Embryonic facial prominence (tissue), 1 donor: ENCODE data around the gene CELSR1.
"Not testable (repeated sequence)": the region's sequence is repeated elsewhere in the genome, so short reads cannot be mapped to it uniquely, and the experiment has no call there.

Experiments used
- DNase-seq: peaks from one replicate; pipeline ENCODE4 v3.0.0-alpha.2; 2016; ENCODE audit errors: extremely low spot score

The CELSR1 gene

GRCh38 chr22:46484156-46484860 lies 53.1 kb downstream of the CELSR1 start:
- no peak for DNase-seq

- no peak for DNase-seq
These were observed 54.1 kb downstream of the CELSR1 start for GRCh38 chr22:46483353-46483752.

GRCh38 chr22:46482056-46482675 lies 55.3 kb downstream of the CELSR1 start:
- DNase-seq: no peak

- DNase-seq: no peak
These were observed 56.0 kb downstream of the CELSR1 start for GRCh38 chr22:46481386-46481785.

GRCh38 chr22:46480396-46480795 lies 57.0 kb downstream of the CELSR1 start:
- DNase-seq: no peak

GRCh38 chr22:46479046-46479445 lies 58.4 kb downstream of the CELSR1 start:
- DNase-seq: no peak

DNA sequence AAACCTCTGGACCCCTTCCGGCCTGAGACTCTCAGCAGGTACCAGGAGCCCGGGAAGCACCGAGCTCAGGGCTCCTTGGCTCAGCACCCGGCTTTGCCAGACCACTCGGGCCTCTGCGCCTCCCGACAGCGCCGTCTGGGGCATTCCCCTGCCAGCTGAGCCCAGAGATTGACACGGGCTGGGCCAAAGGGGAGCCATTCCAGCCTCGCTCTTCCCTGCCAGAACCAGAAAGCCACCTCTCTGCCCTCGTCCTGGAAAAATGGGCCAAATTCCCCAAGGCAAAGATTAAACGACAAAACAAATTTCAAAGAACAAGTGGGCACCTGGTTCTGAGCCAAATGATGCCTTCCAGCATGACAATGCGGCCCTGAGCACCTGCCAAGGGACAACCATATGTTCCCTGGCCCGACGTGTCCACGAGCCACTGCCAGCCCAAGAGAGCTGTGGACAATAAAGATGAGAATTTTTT lies 59.3 kb downstream of the CELSR1 start:
- no peak for DNase-seq

DNA sequence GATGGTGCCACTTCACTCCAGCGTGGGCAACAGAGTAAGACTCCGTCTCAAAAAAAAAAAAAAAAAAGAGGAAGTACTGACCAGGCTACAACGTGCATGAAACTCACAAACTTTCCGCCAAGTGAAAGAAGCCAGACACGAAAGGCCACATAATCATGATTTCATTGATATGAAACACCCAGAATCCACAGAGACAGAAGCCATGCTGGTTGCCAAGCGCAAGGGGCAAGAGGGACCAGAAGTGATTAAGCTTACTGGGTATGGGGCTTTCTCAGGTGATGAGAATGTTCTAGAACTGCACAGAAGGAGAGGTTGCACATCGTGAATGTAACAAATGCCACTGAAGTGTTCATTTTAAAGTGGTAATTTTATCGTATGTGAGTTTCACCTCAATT lies 60.9 kb downstream of the CELSR1 start:
- DNase-seq: no peak

GRCh38 chr22:46473896-46474557 lies 63.4 kb downstream of the CELSR1 start:
- DNase-seq: no peak

DNA sequence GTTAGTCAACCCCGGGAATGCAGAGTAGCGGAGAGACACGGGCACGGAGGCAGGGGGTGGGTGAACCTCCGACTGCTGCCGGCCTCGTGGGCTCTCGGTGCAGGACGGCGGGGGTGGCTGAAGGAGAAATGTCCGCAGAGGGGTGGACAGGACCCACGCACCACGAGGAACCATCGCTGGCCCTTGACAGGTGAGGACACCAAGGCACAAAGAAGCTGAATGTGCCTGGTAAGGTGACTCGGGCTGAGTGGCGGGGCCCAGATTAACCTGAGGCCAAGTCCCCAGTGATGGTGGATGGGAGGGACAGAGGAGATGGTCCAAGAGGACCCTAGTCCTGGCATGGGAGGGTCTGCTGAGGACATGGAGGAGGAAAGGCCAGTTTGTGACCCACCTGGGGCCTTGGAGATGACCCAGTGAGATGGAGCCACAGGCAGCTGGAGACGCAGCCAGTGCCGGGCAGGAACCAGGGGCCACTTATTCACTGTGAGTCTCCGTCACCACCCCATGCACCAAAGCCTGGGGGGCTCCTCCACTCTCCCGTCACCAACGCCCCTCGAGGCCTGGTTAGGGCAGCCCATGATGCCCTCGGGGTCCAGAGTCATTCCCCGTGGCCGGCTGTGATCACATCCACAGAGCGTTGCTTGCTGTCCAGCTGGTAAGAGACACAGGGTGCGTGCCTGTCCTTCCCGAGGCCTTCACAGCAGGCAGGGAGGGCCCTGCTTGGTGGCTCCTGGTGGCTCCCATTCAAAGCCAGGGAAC lies 64.2 kb downstream of the CELSR1 start:
- no peak for DNase-seq

GRCh38 chr22:46472722-46473016 lies 64.8 kb downstream of the CELSR1 start:
- DNase-seq: no peak

DNA sequence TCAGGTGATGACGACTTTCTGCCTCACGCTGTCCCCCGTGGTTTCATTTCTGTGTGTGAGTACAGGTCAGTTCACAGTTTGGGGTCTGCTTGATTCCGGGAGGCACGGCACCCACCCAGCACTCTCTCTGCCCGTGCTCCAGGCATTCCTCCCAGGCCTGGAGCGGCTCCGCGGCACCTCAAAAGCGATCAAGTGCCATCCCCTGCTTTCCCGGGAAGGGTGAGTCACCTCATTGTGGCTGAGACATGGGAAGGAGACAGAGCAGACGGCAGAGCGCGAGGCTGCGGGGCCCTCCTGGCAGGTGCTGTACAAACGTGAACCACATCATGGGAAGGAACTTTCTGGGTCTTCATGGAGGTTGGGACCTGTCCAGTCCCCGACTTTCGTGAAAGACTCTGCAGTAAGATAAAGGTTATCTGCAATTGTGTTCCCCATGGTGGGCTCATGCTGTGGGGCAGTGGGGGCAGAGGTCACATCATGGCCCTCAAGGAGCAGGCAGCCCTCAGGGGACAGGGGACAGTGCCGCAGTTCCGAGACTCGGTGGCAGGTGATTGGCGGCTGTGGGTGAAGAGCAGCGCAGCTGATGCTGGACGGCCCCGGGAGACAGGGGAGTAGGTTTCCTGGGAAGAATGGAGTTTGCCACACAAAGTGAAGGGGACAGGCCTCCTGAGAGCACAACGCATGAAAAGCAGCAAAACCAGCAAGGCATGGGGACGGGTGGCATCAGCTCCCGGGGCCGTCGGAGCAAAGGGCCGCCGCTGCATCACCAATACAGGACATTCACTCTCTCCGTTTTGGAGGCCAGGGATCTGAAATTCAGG lies 65.3 kb downstream of the CELSR1 start:
- no peak for DNase-seq

- not testable (repeated sequence) for DNase-seq
These were observed 66.1 kb downstream of the CELSR1 start for GRCh38 chr22:46471330-46471729.

- no peak for DNase-seq
These were observed 67.7 kb downstream of the CELSR1 start for GRCh38 chr22:46469711-46470110.

GRCh38 chr22:46467006-46467405 lies 70.4 kb downstream of the CELSR1 start:
- no peak for DNase-seq

DNA sequence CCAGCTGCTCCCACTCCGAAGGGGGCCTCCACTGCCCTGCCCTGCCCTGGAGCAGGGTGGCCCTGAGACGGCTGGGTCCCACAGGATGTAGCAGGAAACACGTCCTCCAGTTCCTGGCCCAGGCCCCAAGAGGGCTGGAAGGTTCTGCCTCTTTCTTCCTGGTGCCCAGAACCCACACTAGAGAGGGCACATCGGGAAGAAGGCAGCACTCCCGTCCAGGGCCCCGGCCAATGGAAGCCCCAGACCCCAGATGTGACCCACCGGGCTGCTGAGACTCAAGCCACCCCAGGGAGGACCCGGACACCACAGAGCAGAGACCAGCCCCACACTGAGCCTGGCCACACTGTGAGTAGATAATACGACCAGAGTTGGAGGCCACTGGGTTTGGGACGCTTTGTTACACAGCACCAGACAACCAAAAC lies 71.2 kb downstream of the CELSR1 start:
- DNase-seq: no peak

DNA sequence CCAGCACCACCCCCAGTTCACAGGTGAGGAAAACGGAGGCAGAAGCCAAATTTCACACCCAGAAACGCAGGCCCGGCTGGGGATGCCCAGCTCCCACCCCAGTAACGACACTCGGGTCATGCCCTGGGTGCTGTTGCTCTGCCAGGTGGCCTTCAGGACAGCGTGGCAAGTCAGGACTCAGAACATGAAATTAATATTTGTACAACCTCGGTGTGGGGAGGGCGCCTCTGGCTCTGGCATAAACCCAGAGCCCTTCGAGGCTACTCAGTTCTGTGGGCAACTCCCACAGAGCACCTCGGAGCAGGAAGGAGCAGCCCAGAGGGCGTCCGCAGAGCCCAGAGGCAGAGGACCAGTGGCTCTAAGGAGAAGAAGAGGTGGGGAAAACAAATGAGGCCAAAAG lies 71.6 kb downstream of the CELSR1 start:
- no peak for DNase-seq

- DNase-seq: no peak
These were observed 72.1 kb downstream of the CELSR1 start for GRCh38 chr22:46465345-46465720.

- DNase-seq: no peak
These were observed 72.6 kb downstream of the CELSR1 start for GRCh38 chr22:46464701-46465344.

DNA sequence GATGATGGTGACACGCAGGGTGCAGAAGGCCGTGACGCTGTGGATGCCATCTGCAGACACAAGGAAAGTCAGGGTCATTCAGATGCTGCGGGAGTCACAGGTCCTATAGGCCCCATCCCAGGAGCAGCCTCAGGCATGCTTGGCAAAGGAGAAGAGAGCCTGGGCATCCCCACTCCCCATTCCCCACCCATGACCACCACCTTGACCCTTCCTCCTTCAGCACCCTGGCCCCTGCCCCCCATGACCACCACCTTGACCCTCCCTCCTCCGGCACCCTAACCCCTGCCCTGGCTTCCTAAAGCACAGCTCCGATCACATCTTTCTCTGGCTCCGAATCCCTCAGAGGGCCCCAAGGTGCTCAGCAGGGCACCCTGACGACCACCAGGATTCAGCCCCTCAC lies 73.1 kb downstream of the CELSR1 start:
- no peak for DNase-seq
